Nephron (organoid): Measurements from ENCODE around the gene PRKCD.
A peak's percentile ranks its signal among the peaks of the same experiment; 100 is the strongest.

Experiments
- H3K27ac Mint-ChIP-seq, 3 experiments: 2 replicates each; pipeline ENCODE4 v1.8.0; 2020; ENCODE audit warnings: mixed read lengths in 3 of 3, mild to moderate bottlenecking in 2 of 3, moderate library complexity in 1 of 3
- H3K27me3 Mint-ChIP-seq: 2 replicates; pipeline ENCODE4 v1.8.0; 2021; ENCODE audit warnings: low read depth, mild to moderate bottlenecking, moderate library complexity, mixed read lengths
- H3K36me3 Mint-ChIP-seq: 2 replicates; pipeline ENCODE4 v1.8.0; 2020; ENCODE audit warnings: low read depth, mixed read lengths
- H3K4me1 Mint-ChIP-seq: 2 replicates; pipeline ENCODE4 v1.8.0; 2020; ENCODE audit warnings: mixed read lengths
- H3K4me3 Mint-ChIP-seq, 3 experiments: 2 replicates each; pipeline ENCODE4 v1.8.0; 2020; ENCODE audit warnings: mild to moderate bottlenecking in 3 of 3, mixed read lengths in 3 of 3, moderate library complexity in 2 of 3
- H3K9me3 Mint-ChIP-seq: 2 replicates; pipeline ENCODE4 v1.8.0; 2020; ENCODE audit warnings: mixed read lengths
- TF ChIP-seq, protein P1 (sequence below), 3 experiments: fragments of 200-600 bp; sonication (generic); IDR thresholded peaks; one replicate each; pipeline ENCODE4 v1.5.0; 2021; ENCODE audit warnings: antibody characterized with exemption in 3 of 3; ENCODE audit not compliant: unreplicated experiment in 3 of 3

The PRKCD gene

DNA sequence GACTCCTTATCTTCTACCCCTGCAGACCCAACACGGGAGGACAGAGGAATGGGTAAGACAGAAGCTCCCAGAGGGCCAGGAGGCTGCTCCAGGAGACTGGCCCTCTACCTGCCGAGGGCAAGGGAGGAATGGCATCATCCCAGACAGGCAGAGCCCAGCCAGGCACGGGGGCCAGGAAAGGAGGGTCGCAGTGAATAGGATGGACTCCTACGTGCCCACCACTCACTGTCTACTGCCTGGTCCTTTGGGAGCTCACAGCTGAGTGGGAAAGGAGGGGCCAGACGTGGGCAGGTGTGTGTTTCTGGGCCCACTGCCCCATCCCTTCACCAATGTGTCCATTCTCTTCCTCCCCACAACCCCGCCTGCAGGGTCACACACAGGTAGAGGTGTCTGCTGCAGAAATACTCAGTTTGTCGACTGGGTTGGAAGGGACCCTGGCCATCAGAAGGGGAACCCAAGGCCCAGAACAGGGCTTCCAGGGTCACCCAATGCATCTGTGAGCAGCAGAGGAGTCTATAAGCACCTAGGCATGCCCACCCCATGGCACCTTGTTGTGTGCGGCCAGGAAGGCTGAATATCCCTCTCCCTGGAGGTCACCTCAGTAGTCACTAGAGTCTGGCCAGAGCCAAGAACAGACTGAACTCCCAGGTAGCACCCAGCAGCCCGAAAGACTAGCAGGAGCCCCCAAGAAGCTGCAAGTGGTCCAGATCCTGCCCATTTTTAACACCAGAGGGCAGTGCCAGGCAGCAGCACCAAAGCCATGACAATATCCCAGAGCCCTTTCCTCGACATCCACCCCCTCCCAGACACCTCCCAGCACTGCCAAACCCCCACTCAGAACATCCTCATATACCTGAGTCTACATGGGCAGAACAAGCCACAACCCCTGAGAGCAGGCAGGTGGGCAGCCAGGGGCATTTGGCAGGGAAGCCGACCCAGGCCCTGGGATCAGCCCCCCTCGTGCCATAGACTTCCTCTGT is 70.8 kb downstream of the PRKCD start:
- H3K27me3 Mint-ChIP-seq = no peaks in the 10 kb centered on the region
- H3K4me3 Mint-ChIP-seq = no peak overlapping the region
- no peak overlapping the region for H3K27ac Mint-ChIP-seq
- TF ChIP-seq, protein P1, sequence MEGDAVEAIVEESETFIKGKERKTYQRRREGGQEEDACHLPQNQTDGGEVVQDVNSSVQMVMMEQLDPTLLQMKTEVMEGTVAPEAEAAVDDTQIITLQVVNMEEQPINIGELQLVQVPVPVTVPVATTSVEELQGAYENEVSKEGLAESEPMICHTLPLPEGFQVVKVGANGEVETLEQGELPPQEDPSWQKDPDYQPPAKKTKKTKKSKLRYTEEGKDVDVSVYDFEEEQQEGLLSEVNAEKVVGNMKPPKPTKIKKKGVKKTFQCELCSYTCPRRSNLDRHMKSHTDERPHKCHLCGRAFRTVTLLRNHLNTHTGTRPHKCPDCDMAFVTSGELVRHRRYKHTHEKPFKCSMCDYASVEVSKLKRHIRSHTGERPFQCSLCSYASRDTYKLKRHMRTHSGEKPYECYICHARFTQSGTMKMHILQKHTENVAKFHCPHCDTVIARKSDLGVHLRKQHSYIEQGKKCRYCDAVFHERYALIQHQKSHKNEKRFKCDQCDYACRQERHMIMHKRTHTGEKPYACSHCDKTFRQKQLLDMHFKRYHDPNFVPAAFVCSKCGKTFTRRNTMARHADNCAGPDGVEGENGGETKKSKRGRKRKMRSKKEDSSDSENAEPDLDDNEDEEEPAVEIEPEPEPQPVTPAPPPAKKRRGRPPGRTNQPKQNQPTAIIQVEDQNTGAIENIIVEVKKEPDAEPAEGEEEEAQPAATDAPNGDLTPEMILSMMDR (IDR thresholded peaks at IDR 0.05; ENCODE audit: unreplicated experiment in 3 of 3) = no peak
- H3K4me1 Mint-ChIP-seq = peaks cover 5% of the 10 kb centered on the region
- H3K36me3 Mint-ChIP-seq = peaks cover 37% of the 10 kb centered on the region
- H3K9me3 Mint-ChIP-seq = no peaks in the 10 kb centered on the region

GRCh38 chr3:53232641-53233377 is 71.8 kb downstream of the PRKCD start:
- peaks cover 34% of the 10 kb centered on the region for H3K36me3 Mint-ChIP-seq
- H3K4me1 Mint-ChIP-seq = peaks cover 9% of the 10 kb centered on the region
- H3K27ac Mint-ChIP-seq = no peak overlapping the region
- no peak overlapping the region for H3K4me3 Mint-ChIP-seq
- H3K27me3 Mint-ChIP-seq = no peaks in the 10 kb centered on the region
- TF ChIP-seq, protein P1 (IDR thresholded peaks at IDR 0.05; ENCODE audit: unreplicated experiment in 3 of 3) = no peak
- no peaks in the 10 kb centered on the region for H3K9me3 Mint-ChIP-seq

GRCh38 chr3:53234130-53234840 is 73.3 kb downstream of the PRKCD start:
- Mint-ChIP-seq H3K27me3 (no peaks in the 10 kb centered on the region), H3K9me3 (no peaks in the 10 kb centered on the region), H3K36me3 (peaks cover 34% of the 10 kb centered on the region), H3K4me3 (no peak overlapping the region), H3K4me1 (peaks cover 21% of the 10 kb centered on the region), H3K27ac (no peak overlapping the region)
- TF ChIP-seq, protein P1 (IDR thresholded peaks at IDR 0.05; ENCODE audit: unreplicated experiment in 3 of 3) = no peak

GRCh38 chr3:53234841-53235232 is 73.8 kb downstream of the PRKCD start:
- Mint-ChIP-seq H3K4me3 (no peak overlapping the region), H3K27ac (peak overlapping the region in 1 of 3 experiments; percentile 56), H3K36me3 (peaks cover 39% of the 10 kb centered on the region), H3K27me3 (no peaks in the 10 kb centered on the region), H3K4me1 (peaks cover 23% of the 10 kb centered on the region), H3K9me3 (no peaks in the 10 kb centered on the region)
- TF ChIP-seq, protein P1 (IDR thresholded peaks at IDR 0.05; ENCODE audit: unreplicated experiment in 3 of 3) = no peak

GRCh38 chr3:53235545-53235944 is 74.5 kb downstream of the PRKCD start:
- H3K4me3 Mint-ChIP-seq = no peak overlapping the region
- TF ChIP-seq, protein P1 (IDR thresholded peaks at IDR 0.05; ENCODE audit: unreplicated experiment in 3 of 3) = no peak
- peaks cover 25% of the 10 kb centered on the region for H3K4me1 Mint-ChIP-seq
- H3K27me3 Mint-ChIP-seq = no peaks in the 10 kb centered on the region
- peaks cover 42% of the 10 kb centered on the region for H3K36me3 Mint-ChIP-seq
- H3K9me3 Mint-ChIP-seq = no peaks in the 10 kb centered on the region
- H3K27ac Mint-ChIP-seq = peak overlapping the region; percentile 56 to 72 (median 66)
